ENCODE results near the gene L1CAM.

DNA sequence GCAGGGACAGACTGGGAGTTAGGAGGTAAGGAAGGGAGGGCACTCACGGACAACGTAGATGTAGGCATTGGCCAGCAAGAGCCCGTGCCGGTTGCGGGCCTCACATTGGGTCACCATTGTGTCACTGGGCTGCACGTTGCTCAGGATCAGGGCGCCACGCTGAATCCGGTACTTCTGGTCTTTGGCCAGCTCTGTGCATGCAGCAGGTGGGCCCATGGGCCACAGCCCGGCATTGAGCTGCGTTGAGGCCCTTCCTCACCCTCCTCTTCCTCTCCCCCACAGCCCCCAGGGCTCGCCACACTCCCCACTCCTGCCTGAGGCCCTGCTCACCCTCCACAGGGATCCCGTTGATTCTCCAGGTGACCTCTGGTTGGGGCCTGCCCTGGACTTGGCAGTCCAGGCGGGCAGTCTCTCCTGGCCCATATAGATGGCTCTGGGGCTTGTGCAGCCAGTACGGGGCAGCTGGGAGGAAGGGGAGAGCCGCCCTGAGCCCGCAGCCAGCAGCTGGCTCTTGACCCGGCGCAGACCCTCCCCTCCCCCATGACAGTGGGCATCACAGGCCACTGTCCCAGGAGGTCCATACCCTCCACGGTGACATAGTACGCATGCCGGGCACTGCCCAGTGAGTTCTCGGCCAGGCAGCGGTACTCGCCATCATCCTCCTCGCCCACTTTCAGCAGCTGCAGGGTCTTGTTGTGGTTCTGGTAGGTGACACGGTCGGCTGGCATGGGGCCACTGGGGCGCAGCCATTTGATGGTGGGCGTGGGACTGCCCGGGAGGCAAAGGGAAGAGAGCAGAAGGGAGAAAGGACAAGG, 16.3 kb downstream of the L1CAM start:
- TF ChIP-seq EZH2 (IDR thresholded peaks at IDR 0.05) = no peak
- TF ChIP-seq, protein P1, sequence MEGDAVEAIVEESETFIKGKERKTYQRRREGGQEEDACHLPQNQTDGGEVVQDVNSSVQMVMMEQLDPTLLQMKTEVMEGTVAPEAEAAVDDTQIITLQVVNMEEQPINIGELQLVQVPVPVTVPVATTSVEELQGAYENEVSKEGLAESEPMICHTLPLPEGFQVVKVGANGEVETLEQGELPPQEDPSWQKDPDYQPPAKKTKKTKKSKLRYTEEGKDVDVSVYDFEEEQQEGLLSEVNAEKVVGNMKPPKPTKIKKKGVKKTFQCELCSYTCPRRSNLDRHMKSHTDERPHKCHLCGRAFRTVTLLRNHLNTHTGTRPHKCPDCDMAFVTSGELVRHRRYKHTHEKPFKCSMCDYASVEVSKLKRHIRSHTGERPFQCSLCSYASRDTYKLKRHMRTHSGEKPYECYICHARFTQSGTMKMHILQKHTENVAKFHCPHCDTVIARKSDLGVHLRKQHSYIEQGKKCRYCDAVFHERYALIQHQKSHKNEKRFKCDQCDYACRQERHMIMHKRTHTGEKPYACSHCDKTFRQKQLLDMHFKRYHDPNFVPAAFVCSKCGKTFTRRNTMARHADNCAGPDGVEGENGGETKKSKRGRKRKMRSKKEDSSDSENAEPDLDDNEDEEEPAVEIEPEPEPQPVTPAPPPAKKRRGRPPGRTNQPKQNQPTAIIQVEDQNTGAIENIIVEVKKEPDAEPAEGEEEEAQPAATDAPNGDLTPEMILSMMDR (IDR thresholded peaks at IDR 0.05) = no peak

Data from neural progenitor cell (in vitro differentiated cells).